GM12878 (cell line): ENCODE measurements around the gene DPP4. TPM values are rescaled to one million over a fixed set of nuclear protein-coding genes. Genes with fewer than 3 reads are reported as not detected.

ENCODE experiments used
- E4F1 ChIP-seq: fragments of 450-650 bp; IDR thresholded peaks from 2 replicates; pipeline ENCODE4 v1.6.1; 2018; ENCODE audit warnings: borderline replicate concordance, mild to moderate bottlenecking; ENCODE audit not compliant: partially characterized antibody
- MXI1 ChIP-seq: fragments of 150-350 bp; IDR thresholded peaks from 2 replicates; pipeline ENCODE4 v1.6.1; 2011; ENCODE audit warnings: low read depth, mild to moderate bottlenecking, inconsistent platforms, low read length, improper control_type of control experiment
- MYB ChIP-seq: fragments of 150-350 bp; IDR thresholded peaks from 2 replicates; pipeline ENCODE4 v1.6.1; 2014; ENCODE audit warnings: mild to moderate bottlenecking, low read depth, low read length, borderline replicate concordance
- PRDM15 ChIP-seq: fragments of 450-650 bp; formaldehyde crosslinking; IDR thresholded peaks from 2 replicates; pipeline ENCODE4 v1.4.0; 2020; ENCODE audit warnings: mild to moderate bottlenecking, moderate library complexity
- REST ChIP-seq: IDR thresholded peaks from 2 replicates; pipeline ENCODE4 v1.6.1; 2012; ENCODE audit warnings: mild to moderate bottlenecking, low read depth, low read length
- ZNF207 ChIP-seq: fragments of 450-650 bp; IDR thresholded peaks from 2 replicates; pipeline ENCODE4 v1.6.1; 2014; ENCODE audit warnings: antibody characterized with exemption, mild to moderate bottlenecking, borderline replicate concordance
- polyA plus RNA-seq, 11 experiments: library from polyadenylated mRNA; depleted of rRNA in 4 of 11; unstranded in 6 of 11; stranded (reverse) in 5 of 11; fragments of >200 nt; fragmentation: Nextera tagmentation in 4 of 11; fragmentation: Illumina TruSeq in 1 of 11; extraction: Ambion mirVana in 4 of 11; extraction: Trizol in 1 of 11; gene quantifications; 1 replicate in 1 of 11; 2 replicates in 10 of 11; pipeline versions ENCODE4 v1.2.1 to v1.2.3, GENCODE V29; 2011 to 2016; ENCODE audit warnings: inconsistent platforms in 2 of 11, missing spikeins in 2 of 11, low read depth in 1 of 11
- total RNA-seq, 4 experiments: library from RNA; depleted of rRNA in 3 of 4; stranded (reverse); fragments of >200 nt in 3 of 4; fragmentation: Illumina TruSeq in 1 of 4; extraction: Trizol in 1 of 4; gene quantifications; 2 replicates each; pipeline versions ENCODE4 v1.2.1 to v1.2.3, GENCODE V29; 2013 to 2021

DPP4 gene
- total and polyA plus RNA-seq, 10 of the 15 experiments (the other 5 are each of a cell fraction or from before 2014, with no cell fraction given) = 4.1 to 11.4 (median 9.3) TPM

GRCh38 chr2:162014751-162015150, 59.3 kb downstream of the DPP4 start (continued):
- TF ChIP-seq REST = no peak
- no peak for TF ChIP-seq ZNF207
- TF ChIP-seq MXI1 = no peak
- no peak for TF ChIP-seq PRDM15
- TF ChIP-seq MYB = no peak
- no peak for TF ChIP-seq E4F1
